A549 (cell line): Measurements from ENCODE around the gene XPO1.

Experiments used
- RAD21 ChIP-seq, 2 experiments: fragments of >200 bp in 1 of 2; sonication (Bioruptor Twin) in 1 of 2; formaldehyde crosslinking in 1 of 2; IDR thresholded peaks in 1 of 2; conservative IDR thresholded peaks in 1 of 2; 2 replicates in 1 of 2; 3 replicates in 1 of 2; pipeline ENCODE4 v1.6.1; 2012 to 2018; ENCODE audit warnings: inconsistent platforms in 1 of 2
- TP53 ChIP-seq: fragments of 250-450 bp; sonication (Bioruptor Pico); IDR thresholded peaks from 2 replicates; pipeline ENCODE4 v1.5.0; 2021; ENCODE audit warnings: mild to moderate bottlenecking, moderate library complexity
- TF ChIP-seq, protein P1 (sequence below): fragments of >200 bp; sonication (Bioruptor Twin); formaldehyde crosslinking; IDR thresholded peaks from 3 replicates; pipeline ENCODE4 v1.5.1; 2016
- TF ChIP-seq, protein P2 (sequence below): fragments of 450-650 bp; IDR thresholded peaks from 2 replicates; pipeline ENCODE4 v1.6.1; 2014; ENCODE audit warnings: antibody characterized with exemption

- TF ChIP-seq, protein P1, sequence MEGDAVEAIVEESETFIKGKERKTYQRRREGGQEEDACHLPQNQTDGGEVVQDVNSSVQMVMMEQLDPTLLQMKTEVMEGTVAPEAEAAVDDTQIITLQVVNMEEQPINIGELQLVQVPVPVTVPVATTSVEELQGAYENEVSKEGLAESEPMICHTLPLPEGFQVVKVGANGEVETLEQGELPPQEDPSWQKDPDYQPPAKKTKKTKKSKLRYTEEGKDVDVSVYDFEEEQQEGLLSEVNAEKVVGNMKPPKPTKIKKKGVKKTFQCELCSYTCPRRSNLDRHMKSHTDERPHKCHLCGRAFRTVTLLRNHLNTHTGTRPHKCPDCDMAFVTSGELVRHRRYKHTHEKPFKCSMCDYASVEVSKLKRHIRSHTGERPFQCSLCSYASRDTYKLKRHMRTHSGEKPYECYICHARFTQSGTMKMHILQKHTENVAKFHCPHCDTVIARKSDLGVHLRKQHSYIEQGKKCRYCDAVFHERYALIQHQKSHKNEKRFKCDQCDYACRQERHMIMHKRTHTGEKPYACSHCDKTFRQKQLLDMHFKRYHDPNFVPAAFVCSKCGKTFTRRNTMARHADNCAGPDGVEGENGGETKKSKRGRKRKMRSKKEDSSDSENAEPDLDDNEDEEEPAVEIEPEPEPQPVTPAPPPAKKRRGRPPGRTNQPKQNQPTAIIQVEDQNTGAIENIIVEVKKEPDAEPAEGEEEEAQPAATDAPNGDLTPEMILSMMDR, result no peak
- TF ChIP-seq TP53 (no peak), RAD21 (conservative IDR thresholded peaks at IDR 0.05 in 1 of 2, IDR thresholded peaks at IDR 0.05 in 1 of 2) (no peak)
- TF ChIP-seq, protein P2, sequence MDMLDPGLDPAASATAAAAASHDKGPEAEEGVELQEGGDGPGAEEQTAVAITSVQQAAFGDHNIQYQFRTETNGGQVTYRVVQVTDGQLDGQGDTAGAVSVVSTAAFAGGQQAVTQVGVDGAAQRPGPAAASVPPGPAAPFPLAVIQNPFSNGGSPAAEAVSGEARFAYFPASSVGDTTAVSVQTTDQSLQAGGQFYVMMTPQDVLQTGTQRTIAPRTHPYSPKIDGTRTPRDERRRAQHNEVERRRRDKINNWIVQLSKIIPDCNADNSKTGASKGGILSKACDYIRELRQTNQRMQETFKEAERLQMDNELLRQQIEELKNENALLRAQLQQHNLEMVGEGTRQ, result no peak
Measured at GRCh38 chr2:61450144-61450543, 88.0 kb downstream of the XPO1 start.
